HG03103 (cell line): Measurements from ENCODE around the gene PDE8B.

Experiments used
- ATAC-seq: cut with Tn5 transposase; IDR thresholded peaks from one replicate; pipeline ENCODE4 v1.9.1; 2021; ENCODE audit warnings: low read depth; ENCODE audit not compliant: unreplicated experiment

PDE8B gene, protein sequence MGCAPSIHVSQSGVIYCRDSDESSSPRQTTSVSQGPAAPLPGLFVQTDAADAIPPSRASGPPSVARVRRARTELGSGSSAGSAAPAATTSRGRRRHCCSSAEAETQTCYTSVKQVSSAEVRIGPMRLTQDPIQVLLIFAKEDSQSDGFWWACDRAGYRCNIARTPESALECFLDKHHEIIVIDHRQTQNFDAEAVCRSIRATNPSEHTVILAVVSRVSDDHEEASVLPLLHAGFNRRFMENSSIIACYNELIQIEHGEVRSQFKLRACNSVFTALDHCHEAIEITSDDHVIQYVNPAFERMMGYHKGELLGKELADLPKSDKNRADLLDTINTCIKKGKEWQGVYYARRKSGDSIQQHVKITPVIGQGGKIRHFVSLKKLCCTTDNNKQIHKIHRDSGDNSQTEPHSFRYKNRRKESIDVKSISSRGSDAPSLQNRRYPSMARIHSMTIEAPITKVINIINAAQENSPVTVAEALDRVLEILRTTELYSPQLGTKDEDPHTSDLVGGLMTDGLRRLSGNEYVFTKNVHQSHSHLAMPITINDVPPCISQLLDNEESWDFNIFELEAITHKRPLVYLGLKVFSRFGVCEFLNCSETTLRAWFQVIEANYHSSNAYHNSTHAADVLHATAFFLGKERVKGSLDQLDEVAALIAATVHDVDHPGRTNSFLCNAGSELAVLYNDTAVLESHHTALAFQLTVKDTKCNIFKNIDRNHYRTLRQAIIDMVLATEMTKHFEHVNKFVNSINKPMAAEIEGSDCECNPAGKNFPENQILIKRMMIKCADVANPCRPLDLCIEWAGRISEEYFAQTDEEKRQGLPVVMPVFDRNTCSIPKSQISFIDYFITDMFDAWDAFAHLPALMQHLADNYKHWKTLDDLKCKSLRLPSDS

DNA sequence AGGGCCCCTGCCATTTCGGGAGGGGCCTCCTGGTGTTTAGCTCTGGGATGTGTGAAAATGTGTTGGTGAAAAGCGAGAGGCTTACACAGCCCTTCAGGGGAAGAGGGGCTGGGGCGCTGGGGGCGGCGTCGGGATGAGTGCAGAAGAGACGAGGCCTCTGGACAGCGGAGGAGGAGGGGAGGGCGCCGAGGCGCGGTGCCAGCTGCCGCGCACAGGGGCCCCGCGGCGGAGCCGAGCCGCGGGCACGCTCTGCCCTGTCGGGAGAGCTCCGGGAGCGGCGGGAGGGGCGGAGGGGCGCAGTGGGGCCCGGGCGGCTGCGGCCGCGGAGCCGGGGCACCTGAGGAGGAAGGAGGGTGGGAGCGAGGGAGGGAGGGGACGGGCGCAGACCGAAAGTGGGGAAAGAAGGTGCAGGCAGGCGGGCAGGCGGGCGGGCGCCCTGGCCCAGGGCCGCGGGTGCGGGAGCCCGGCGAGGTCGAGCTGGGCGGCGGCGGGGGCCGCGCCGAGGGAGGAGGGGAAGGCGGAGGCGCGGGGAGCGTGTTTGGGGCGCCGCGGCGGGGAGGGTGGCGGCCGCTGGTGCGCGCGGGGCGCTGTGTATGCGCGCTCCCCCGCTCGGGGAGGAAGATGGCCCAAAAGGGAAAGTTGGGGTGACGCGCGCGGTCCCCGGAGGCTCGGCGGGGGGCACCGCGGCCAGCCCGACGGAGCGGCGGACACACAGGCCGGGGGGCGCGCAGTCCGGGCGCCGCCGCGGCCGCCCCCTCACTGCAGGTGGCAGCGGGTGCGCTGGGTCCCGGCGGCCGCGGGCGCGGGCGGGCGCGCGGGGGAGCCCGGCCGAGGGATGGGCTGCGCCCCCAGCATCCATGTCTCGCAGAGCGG lies at the start of gene PDE8B:
Gene PDE8B (plus strand): TSS at position 590 of the 873 bp plus-strand sequence. CDS start 246 bp downstream, at position 836.
- ATAC-seq = no peak

DNA sequence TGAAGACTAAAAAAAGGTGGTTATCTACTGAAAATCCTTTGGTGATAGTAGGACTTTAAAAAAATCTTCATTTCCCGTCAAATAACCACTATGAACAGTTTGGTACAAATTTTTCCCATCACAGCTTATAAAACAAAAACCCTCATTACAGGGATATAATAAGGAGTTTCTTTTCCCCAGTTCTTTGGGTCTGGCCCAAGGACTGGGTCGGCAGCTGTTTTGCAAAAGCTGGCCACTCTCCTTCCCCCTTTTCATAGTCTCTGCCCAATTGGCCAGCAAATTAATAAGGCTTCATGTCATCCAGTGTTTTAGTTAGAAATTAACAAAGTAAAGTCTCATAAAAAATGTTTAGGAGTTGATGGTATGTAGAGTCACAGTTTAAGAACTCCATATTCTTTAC lies 47.0 kb upstream of the PDE8B start:
- ATAC-seq = no peak

DNA sequence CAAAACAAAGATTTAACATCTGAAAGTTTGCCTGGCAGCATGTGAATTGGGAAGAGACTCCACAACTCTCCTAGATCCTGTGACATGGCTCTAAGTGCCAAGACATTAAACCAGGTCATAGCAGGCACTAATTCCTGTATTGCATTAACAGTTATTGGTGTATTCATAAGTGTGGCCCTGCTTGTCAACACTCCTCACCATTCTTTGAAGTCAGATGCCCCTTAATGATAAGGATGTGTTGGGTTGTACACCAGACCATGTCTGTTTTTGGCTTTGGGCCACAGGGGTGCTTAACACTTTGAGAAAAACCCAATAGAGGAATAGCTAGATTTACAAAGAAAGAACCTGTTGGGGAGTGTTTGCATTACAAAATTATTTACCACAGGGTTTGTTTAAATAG lies 43.4 kb upstream of the PDE8B start:
- ATAC-seq = no peak

DNA sequence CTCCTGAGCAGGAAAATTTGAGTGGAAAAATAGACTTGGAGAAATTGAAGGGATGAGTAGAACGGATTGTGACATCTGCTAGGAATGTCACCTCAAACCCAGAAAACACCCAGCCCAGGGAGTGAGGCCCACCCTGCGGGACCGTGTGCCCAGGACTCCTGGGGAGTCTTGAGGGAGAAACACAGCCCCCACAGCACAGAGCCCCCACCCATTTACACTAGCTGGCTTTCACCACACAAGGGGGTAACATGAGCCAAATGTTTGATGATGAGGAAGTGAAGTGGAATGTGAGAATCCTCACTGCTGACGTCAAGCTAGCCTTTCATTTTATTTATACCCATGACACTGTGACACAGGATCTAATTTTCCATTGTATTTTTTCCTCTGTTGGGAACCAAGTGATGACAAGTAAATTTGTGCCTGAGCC lies 42.8 kb upstream of the PDE8B start:
- no peak for ATAC-seq

DNA sequence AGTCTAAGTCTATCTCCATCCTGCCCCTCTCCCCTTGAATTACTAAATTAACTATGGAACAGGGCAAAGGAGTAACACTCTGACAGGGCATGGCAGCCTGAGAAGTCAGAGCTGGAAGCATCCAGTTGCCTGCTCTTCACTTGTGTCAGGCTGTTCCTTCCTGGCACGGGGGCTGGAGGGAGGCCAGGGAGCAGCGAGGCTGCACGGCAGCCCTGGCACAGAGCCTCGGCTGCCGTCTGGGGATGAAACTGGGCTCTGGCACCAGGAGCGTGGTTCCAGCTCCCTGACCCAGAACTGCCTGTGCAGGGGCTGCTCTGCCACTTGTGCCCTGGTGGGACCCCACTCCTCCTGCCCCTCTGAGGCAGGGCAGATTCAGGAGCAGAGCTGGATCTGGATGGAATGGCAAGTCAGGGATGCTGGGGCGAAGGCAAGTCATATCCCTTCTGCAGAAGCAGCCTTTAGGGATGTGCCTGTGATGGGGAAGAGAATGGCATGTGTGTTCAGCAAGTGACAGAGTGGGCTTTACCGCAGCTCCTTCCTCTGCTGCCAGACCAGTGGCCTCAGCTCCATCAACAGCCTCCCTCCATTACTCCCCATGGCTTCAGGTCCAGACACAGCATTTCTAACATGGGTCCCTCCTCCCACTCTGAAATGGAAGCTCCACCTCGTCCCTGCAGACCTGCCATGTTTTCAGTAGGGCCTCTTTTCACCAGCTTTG lies 42.2 kb upstream of the PDE8B start:
- no peak for ATAC-seq

DNA sequence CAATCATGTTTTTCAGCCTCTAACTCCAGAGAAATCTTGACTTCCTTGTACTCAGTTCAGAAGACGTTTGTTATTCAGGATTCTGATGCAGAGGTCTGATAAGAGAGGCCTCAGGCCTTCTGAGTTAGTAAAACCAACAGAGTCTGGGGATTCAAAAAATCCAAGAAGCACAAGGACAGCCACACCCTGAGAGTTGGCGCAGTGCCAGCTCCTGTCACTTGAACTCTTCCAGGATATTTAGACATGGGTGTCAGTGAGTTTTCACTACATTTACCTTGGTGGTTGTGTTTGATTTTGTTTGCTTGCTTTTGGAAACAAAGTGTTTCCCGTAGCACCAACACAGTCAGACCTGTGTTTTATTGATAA lies 41.6 kb upstream of the PDE8B start:
- no peak for ATAC-seq

DNA sequence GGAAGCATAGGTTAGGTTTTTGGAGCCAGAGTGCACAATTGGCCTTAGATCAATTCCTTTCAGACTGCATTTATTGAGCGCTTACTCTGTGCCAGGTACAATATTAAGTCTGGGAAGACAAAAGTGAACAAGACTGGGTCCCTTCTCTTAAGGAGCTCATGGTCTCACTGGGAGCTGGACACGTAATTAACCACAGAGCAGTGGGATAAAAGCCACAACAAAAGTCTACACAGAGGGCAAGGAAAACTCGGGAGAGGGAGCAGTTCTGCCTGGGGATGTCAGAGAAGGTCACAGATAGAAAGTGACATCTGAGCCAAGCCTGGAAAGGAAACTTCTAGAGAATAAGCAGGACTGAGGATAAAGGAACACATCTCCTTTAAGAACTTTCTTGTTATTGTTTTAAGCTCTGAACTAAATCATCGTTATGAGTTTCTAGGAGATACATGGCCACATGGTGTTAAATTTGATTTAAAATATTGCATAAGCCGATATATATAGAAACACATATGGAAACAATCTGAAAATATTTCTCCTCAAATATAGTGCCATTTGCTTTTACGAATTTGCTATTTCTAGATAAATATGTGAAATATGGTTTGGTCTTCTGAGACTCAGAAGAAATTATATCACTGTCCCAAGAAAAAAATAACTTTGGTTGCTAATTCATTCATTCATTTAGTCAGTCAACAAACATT lies 40.1 kb upstream of the PDE8B start:
- ATAC-seq = no peak

DNA sequence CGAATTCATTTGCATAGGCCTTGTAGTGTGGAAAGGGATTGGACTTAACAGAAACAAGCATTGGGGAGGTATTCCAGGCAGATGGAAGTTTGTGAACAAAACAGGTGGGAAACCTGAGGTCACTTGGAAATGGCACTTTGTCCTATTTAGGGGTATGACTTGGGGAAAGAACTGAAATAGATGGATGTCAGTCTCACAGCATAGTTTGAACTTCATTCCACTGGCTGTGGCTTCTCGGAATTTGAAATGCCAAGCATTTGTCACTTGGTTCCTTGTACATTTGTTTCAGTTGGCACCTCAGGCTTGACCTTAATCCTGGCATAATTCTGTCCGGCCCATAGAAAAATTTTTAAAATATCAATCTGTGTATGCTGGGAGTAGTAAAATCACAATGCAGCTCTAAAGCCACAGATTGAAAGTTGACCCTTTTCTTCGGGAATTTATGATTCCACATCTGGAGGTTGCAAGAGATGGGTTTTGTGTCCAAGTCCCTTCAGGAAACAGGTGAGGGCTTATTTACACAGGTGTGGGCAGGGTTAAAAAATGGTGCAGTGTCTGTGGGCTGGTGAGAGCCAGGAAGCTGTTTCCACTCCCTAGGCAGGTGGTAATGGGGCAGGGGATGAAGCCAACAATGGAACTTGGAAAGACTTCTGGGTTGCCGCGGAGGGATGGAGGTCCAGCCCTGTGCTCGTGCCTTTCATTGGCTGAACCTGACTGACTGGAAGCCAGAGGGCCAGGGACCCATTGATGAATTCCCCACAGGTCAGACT lies 39.2 kb upstream of the PDE8B start:
- ATAC-seq = no peak

DNA sequence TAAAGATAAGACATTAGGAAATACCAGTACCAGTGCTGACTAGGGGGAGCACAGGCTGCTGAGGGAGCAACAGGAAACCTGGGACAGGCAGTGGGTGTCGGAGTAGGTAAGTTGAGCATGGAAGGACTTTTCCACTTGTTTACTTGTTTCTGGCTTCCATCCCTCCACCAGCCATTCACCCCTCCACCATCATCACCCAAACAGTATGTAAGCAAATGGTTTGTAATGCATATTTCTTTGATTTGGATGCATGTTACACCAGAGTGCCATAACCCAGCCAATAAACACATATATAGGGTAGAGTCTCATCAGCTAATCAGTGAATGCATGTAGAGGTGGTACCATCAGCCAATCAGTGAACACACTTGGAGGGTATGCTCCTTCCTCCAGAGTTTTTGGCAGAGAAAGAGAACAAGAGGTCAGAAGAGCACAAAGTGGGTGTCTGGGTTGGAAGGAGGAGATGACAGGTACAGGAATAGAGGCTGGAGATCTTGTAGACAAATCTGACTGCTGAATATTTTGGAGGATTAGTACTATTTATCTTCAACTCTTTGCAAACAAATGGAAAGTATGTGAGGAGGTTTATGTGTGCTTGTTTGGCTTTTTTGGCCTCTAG lies 37.7 kb upstream of the PDE8B start:
- ATAC-seq = no peak

DNA sequence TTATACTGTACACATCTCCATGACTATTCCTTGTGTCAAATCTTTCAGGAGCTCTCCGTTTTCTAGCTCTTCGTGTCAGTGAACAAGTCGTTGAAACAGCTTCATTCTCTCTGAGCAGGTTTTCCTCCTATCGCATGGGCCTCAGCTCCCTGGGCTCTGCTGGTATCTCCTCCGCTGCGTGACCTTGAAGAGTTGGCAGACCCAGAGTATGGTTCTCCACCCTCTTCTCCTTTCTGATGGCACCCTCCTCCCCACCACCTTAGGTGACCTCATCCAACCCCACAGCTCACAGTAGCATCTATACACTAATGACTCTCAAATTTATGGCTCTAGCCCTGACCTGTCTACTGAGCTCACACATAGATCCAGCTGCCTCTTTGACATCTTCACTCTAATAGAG lies 36.0 kb upstream of the PDE8B start:
- ATAC-seq = no peak

DNA sequence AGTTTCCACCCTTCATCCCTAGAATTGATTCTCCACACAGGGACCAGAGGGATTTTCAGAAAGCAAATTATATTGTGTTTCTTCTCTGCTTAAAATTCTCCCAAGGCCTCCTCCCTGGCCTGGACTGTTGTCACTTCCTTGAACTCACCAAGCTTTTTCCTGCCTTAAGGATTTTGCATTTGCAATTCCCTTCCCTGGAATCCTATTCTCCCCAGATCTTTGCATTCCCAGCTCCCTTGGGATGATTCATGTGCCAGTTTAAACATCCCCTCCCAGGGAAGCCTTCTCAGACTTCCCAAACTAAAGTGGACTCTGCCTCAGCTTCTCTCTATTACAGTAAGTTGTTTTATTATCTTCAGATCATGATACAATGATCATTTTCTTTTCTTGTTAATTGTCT lies 35.2 kb upstream of the PDE8B start:
- ATAC-seq = no peak

DNA sequence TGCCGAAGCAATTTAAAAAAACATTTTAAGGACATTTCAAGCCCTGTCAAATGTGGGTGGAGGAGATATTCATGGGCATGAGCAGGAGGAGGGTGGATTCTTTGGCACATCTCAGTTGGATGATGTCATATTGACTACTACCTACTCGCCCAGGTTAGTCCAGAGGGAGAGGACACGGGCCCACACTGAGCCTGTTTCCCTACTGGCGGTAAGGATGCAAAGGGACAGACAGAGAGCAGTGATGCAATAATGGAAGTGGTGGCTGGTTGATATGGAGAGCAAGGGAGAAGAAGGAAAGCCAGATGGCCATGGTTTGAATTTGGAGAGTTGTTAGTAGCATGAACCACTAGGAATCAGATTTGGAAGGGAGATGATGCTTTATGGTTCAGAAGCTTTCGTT lies 34.1 kb upstream of the PDE8B start:
- ATAC-seq = no peak

DNA sequence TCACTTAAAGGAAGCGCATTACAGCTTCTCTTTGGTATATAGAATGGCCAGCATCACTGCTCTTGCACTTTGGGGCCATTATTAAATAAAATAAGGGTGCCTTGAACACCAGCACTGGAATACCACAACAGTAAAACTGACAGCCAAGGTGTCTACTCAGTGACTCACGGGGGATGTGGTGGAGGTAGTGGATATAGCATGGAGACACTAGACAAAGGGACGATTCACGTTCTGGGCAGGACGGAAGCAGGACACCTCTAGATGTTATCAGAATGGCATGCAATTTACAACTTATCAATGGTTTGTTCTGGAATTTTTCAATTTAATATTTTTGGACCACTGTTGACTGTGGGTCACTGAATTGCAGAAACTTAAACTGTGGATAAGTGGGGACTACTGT lies 32.9 kb upstream of the PDE8B start:
- no peak for ATAC-seq

DNA sequence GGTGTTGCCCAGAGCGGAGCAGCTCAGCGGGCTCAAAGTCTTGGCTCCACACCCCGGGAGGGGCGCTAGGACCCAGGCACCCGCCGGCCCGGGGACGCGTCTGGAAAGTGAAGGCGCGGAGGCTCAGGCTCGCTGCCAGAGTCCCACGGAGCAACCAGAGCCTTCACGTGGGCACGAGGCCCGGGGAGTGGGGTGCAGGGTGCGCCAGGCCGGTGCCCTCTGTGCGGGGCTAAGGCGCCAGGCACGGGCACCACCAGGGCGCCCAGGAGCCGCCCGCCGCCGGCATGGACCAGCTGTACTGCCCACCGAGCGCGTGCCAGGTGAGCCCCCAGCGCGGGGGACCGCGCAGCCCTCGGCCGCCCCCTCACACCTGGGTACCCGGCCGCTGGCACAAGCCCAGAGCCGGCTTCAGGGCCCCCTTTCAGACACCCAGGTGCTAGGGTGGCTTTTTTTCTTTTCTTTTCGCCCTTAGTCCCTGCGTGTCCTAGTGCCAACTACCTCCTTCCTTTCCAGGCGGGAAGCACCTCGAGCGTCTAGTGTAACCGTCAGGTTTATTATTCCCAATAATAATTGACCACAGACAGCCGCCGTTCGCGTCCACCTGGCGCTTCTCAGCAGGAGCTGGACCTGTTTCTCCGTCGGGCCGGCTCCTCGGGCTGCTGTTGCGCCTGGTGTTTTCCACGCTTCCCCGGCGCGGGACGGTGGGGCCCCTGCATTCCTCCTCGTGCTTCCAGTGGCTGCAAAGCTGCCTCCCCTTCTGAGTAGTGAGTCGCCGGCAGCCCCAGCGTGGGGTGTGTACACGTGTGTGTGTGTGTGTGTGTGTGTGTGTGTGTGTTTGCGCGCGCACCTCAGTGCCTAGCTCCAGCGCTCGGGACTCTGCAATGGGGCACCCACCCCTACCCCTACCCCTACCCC lies 30.1 kb upstream of the PDE8B start:
- ATAC-seq = no peak

DNA sequence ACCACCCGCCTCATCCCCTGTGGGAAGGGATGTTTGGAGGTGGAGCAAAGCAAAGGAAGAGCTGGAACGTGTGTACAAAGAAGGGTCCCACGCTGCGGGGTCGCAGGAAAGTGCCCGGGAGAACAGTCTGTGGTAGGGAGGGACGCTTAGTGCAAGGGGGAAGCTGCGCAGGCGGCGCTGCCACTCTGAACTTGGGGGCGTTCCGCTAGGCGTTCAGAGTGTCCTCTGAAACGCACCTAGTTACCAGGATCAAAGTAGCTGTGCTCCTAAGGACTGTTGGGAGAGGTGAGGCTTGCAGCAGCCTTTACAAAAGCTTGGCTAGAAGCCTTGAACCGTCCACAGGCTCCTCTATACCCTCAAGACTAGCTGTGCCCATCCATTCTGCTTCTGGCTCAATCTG lies 29.3 kb upstream of the PDE8B start:
- ATAC-seq = no peak

DNA sequence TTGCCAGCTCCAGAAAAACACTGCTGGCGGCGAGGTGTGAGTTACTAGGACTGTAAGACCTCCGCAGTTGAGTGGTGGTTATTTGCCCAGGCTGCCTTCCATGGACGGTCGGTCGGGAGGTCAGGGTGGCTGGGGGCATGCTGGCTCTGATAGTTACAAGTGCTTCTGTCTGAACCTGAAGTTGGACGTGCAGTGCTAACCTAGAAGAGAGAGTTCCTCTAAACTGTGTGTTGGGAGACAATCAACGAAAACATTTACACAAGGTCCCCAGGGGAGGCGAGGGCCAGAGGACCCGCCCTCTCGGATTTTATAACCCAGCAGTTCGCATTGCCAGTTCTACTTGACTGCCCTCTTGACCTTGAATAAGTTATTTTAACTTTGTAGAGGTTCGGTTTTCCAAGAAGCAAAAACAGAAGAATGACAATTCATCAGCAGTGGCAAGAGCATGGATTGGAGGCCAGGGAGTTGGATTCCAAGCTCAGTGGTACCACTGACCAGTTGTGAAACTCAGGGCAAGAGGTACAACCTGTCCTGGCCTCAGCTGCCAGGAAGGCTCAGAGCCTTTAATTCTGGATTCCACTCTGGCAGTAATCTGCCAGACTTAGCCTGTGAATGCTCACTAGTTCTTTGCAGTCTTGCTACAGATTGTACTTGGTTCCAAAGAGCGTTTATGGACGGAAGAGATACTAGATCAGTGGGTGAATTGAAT lies 28.7 kb upstream of the PDE8B start:
- no peak for ATAC-seq

DNA sequence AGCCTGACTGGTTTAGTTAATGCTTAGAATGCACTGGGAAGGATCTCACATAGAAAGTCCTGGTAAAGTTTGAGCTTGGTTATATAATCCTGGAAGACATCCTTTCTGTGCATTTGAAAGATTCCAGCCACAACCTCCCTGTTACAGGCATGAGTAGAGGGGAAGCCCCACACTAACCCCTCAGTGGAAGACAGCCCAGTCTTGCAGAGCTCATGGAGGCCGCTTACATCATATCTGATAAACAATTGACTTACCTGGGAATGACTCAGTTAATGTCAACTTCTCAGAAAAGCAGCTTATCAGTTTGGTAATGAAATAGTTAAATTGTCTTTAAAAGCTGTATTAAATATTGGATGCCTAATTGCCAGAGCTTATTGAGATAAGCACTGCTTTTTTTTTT lies 28.1 kb upstream of the PDE8B start:
- no peak for ATAC-seq
